Measurements from ENCODE around the gene FZD10. TPM values are rescaled to one million over a fixed set of nuclear protein-coding genes. Genes with fewer than 3 reads are reported as not detected.

The FZD10 gene
- total and polyA plus RNA-seq, 4 experiments from 2014 or later = not detected

GRCh38 chr12:130119241-130119861, 42.9 kb upstream of the FZD10 start:
- CTCF ChIA-PET (ENCODE audit: partially characterized antibody) = no interaction called here
- Histone ChIP-seq H3K36me3 (ENCODE audit: insufficient read depth, low read length) (no peaks in the 10 kb centered on the region), H3K9me3 (ENCODE audit: control insufficient read depth in 1 of 2, low read length in 2 of 2) (no peaks in the 10 kb centered on the region), H3K4me1 (ENCODE audit: insufficient read depth, low read length) (no peaks in the 10 kb centered on the region), H3K27me3 (ENCODE audit: insufficient read depth, low read length) (no peaks in the 10 kb centered on the region), H3K4me3 (ENCODE audit: low read length in 2 of 2) (no peak overlapping the region), H3K27ac (ENCODE audit: low read depth, low read length) (no peak overlapping the region)
- no peak overlapping the region for H3K4me3 Mint-ChIP-seq
- H3K27ac Mint-ChIP-seq = no peak overlapping the region
- DNase-seq = no peak
- POLR2A ChIA-PET (ENCODE audit: partially characterized antibody) = no interaction called here
- H3K27me3 Mint-ChIP-seq = no peaks in the 10 kb centered on the region
- intact Hi-C loops (cut with micrococcal nuclease) = no loop called here
- H3K36me3 Mint-ChIP-seq = no peaks in the 10 kb centered on the region
- peaks cover 0 to 8% (median 0%) of the 10 kb centered on the region in 8 donors for H3K9me3 Mint-ChIP-seq
- H3K4me1 Mint-ChIP-seq = no peaks in the 10 kb centered on the region

GRCh38 chr12:130120012-130120805, 42.1 kb upstream of the FZD10 start:
- no peaks in the 10 kb centered on the region for H3K4me1 Mint-ChIP-seq

DNA sequence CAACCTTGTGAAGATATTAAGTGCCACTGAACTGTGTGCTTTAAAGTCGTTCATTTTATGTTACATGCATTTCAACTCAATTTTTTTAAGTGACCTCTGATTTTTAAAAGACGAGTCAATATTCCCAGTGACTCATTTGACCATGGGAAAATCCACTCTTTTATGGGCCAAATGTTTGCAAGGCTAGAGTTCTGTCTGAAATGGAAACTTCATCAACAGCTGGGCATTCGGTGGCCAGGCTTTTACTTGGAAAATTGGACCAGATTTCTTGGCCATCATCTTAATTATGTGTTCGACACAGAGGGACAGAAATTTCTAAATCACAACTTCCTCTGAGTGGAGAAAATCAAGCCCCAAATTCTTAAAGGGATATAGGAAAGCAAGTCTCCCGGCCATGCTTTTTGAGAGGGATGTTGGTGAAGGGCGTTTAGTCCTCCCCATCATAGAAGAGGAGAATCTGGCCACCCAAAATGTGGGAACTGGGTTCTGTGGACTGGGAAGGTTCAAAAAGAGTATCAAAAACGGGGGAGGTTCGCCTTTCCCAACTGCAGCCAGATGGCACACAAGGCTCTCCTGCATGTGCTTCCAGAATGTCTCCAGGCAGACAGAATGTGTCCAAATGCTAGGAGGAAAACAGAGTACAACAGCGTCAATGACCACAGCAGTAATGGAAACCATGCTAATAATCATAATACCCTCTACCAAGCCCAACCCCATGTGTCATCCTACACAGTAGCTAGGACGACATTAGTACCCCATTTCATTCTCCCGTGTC, 40.9 kb upstream of the FZD10 start:
- POLR2A ChIA-PET (ENCODE audit: partially characterized antibody) = no interaction called here
- Mint-ChIP-seq H3K27me3 (no peaks in the 10 kb centered on the region), H3K27ac (no peak overlapping the region), H3K4me3 (no peak overlapping the region), H3K4me1 (no peaks in the 10 kb centered on the region), H3K9me3 (peaks cover 0 to 9% (median 0%) of the 10 kb centered on the region in 8 donors), H3K36me3 (no peaks in the 10 kb centered on the region)
- Histone ChIP-seq H3K27me3 (ENCODE audit: insufficient read depth, low read length) (no peaks in the 10 kb centered on the region), H3K36me3 (ENCODE audit: insufficient read depth, low read length) (no peaks in the 10 kb centered on the region), H3K9me3 (ENCODE audit: control insufficient read depth in 1 of 2, low read length in 2 of 2) (no peaks in the 10 kb centered on the region), H3K27ac (ENCODE audit: low read depth, low read length) (no peak overlapping the region), H3K4me1 (ENCODE audit: insufficient read depth, low read length) (no peaks in the 10 kb centered on the region), H3K4me3 (ENCODE audit: low read length in 2 of 2) (no peak overlapping the region)
- intact Hi-C loops (cut with micrococcal nuclease) = no loop called here
- CTCF ChIA-PET (ENCODE audit: partially characterized antibody) = no interaction called here
- no peak for DNase-seq

More at GRCh38 chr12:130120012-130120805, 42.1 kb upstream of the FZD10 start:
- no peak overlapping the region for H3K27ac ChIP-seq (ENCODE audit: low read depth, low read length)
- no peak overlapping the region for H3K27ac Mint-ChIP-seq
- no peaks in the 10 kb centered on the region for H3K9me3 ChIP-seq (ENCODE audit: control insufficient read depth in 1 of 2, low read length in 2 of 2)
- H3K4me3 Mint-ChIP-seq = no peak overlapping the region
- H3K36me3 Mint-ChIP-seq = no peaks in the 10 kb centered on the region
- CTCF ChIA-PET (ENCODE audit: partially characterized antibody) = interaction anchor here (0.6 kb wide), 1 partner anchor 84 kb away, joined by 3 read pairs; no protein-coding TSS in a partner anchor
- H3K9me3 Mint-ChIP-seq = peaks cover 0 to 8% (median 0%) of the 10 kb centered on the region in 8 donors
- DNase-seq = no peak
- POLR2A ChIA-PET (ENCODE audit: partially characterized antibody) = no interaction called here
- no peaks in the 10 kb centered on the region for H3K4me1 ChIP-seq (ENCODE audit: insufficient read depth, low read length)
- H3K27me3 Mint-ChIP-seq = no peaks in the 10 kb centered on the region
- H3K36me3 ChIP-seq (ENCODE audit: insufficient read depth, low read length) = no peaks in the 10 kb centered on the region
- no peak overlapping the region for H3K4me3 ChIP-seq (ENCODE audit: low read length in 2 of 2)
- H3K27me3 ChIP-seq (ENCODE audit: insufficient read depth, low read length) = no peaks in the 10 kb centered on the region
- intact Hi-C loops (cut with micrococcal nuclease) = no loop called here

GRCh38 chr12:130122356-130122755, 39.9 kb upstream of the FZD10 start:
- intact Hi-C loops (cut with micrococcal nuclease) = no loop called here
- DNase-seq = no peak
- no peaks in the 10 kb centered on the region for H3K27me3 ChIP-seq (ENCODE audit: insufficient read depth, low read length)
- POLR2A ChIA-PET (ENCODE audit: partially characterized antibody) = no interaction called here
- H3K27me3 Mint-ChIP-seq = no peaks in the 10 kb centered on the region
- no peaks in the 10 kb centered on the region for H3K4me1 ChIP-seq (ENCODE audit: insufficient read depth, low read length)
- H3K27ac ChIP-seq (ENCODE audit: low read depth, low read length) = no peak overlapping the region
- no peak overlapping the region for H3K4me3 Mint-ChIP-seq
- H3K36me3 Mint-ChIP-seq = no peaks in the 10 kb centered on the region
- H3K36me3 ChIP-seq (ENCODE audit: insufficient read depth, low read length) = no peaks in the 10 kb centered on the region
- H3K27ac Mint-ChIP-seq = no peak overlapping the region
- H3K4me1 Mint-ChIP-seq = no peaks in the 10 kb centered on the region
- no peak overlapping the region for H3K4me3 ChIP-seq (ENCODE audit: low read length in 2 of 2)
- H3K9me3 Mint-ChIP-seq = peaks cover 0 to 9% (median 0%) of the 10 kb centered on the region in 8 donors
- CTCF ChIA-PET (ENCODE audit: partially characterized antibody) = no interaction called here
- H3K9me3 ChIP-seq (ENCODE audit: control insufficient read depth in 1 of 2, low read length in 2 of 2) = no peaks in the 10 kb centered on the region

GRCh38 chr12:130124106-130124505, 38.2 kb upstream of the FZD10 start:
- Histone ChIP-seq H3K4me1 (ENCODE audit: insufficient read depth, low read length) (no peaks in the 10 kb centered on the region), H3K27me3 (ENCODE audit: insufficient read depth, low read length) (no peaks in the 10 kb centered on the region), H3K36me3 (ENCODE audit: insufficient read depth, low read length) (no peaks in the 10 kb centered on the region), H3K4me3 (ENCODE audit: low read length in 2 of 2) (no peak overlapping the region), H3K27ac (ENCODE audit: low read depth, low read length) (no peak overlapping the region), H3K9me3 (ENCODE audit: control insufficient read depth in 1 of 2, low read length in 2 of 2) (no peaks in the 10 kb centered on the region)
- H3K9me3 Mint-ChIP-seq = peaks cover 0 to 11% (median under 1%) of the 10 kb centered on the region in 8 donors
- H3K4me3 Mint-ChIP-seq = no peak overlapping the region
- no peak for DNase-seq
- H3K27me3 Mint-ChIP-seq = no peaks in the 10 kb centered on the region
- H3K4me1 Mint-ChIP-seq = no peaks in the 10 kb centered on the region
- ChIA-PET CTCF (ENCODE audit: partially characterized antibody) (interaction anchor here (0.6 kb wide), 1 partner anchor 1751 kb away, joined by 3 read pairs; no protein-coding TSS in a partner anchor), POLR2A (ENCODE audit: partially characterized antibody) (no interaction called here)
- H3K36me3 Mint-ChIP-seq = no peaks in the 10 kb centered on the region
- intact Hi-C loops (cut with micrococcal nuclease) = no loop called here
- H3K27ac Mint-ChIP-seq = no peak overlapping the region

- Mint-ChIP-seq H3K9me3 (peaks cover 0 to 13% (median 1%) of the 10 kb centered on the region in 8 donors), H3K27me3 (no peaks in the 10 kb centered on the region), H3K27ac (no peak overlapping the region), H3K4me1 (no peaks in the 10 kb centered on the region), H3K4me3 (no peak overlapping the region), H3K36me3 (no peaks in the 10 kb centered on the region)
- Histone ChIP-seq H3K4me3 (ENCODE audit: low read length in 2 of 2) (no peak overlapping the region), H3K27me3 (ENCODE audit: insufficient read depth, low read length) (no peaks in the 10 kb centered on the region), H3K36me3 (ENCODE audit: insufficient read depth, low read length) (no peaks in the 10 kb centered on the region), H3K9me3 (ENCODE audit: control insufficient read depth in 1 of 2, low read length in 2 of 2) (no peaks in the 10 kb centered on the region), H3K27ac (ENCODE audit: low read depth, low read length) (no peak overlapping the region), H3K4me1 (ENCODE audit: insufficient read depth, low read length) (no peaks in the 10 kb centered on the region)
- intact Hi-C loops (cut with micrococcal nuclease) = no loop called here
- CTCF ChIA-PET (ENCODE audit: partially characterized antibody) = no interaction called here
- POLR2A ChIA-PET (ENCODE audit: partially characterized antibody) = no interaction called here
- no peak for DNase-seq
Measured at GRCh38 chr12:130124605-130125244, 37.5 kb upstream of the FZD10 start.

DNA sequence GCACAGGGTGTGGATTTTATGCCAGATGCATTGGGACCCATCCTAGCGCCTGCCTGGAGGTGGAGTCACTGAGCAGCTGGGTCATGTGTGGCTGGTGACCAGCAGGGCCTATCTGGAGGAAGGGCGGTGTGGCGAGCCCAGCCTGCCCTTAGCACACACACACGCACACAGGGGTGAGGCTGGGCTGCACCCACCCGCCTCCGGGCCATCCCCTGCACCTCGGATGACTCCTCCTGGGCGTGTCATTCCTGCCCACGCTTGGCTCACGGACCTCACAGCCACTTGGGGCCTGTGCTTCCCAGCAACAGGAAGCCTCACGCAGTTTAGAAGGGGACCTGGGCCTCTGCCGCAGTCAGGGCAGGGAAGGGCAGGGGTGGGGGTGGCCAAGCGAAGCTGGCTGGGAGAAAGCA, 36.2 kb upstream of the FZD10 start:
- no peak overlapping the region for H3K27ac Mint-ChIP-seq
- no peaks in the 10 kb centered on the region for H3K27me3 Mint-ChIP-seq
- H3K4me1 Mint-ChIP-seq = no peaks in the 10 kb centered on the region
- no peaks in the 10 kb centered on the region for H3K4me1 ChIP-seq (ENCODE audit: insufficient read depth, low read length)
- H3K36me3 Mint-ChIP-seq = no peaks in the 10 kb centered on the region
- H3K9me3 Mint-ChIP-seq = peaks cover 0 to 12% (median 3%) of the 10 kb centered on the region in 8 donors
- no peak overlapping the region for H3K4me3 ChIP-seq (ENCODE audit: low read length in 2 of 2)
- no peak for DNase-seq
- ChIA-PET POLR2A (ENCODE audit: partially characterized antibody) (no interaction called here), CTCF (ENCODE audit: partially characterized antibody) (no interaction called here)
- intact Hi-C loops (cut with micrococcal nuclease) = no loop called here
- no peaks in the 10 kb centered on the region for H3K9me3 ChIP-seq (ENCODE audit: control insufficient read depth in 1 of 2, low read length in 2 of 2)
- H3K4me3 Mint-ChIP-seq = no peak overlapping the region
- H3K27ac ChIP-seq (ENCODE audit: low read depth, low read length) = no peak overlapping the region
- no peaks in the 10 kb centered on the region for H3K27me3 ChIP-seq (ENCODE audit: insufficient read depth, low read length)
- no peaks in the 10 kb centered on the region for H3K36me3 ChIP-seq (ENCODE audit: insufficient read depth, low read length)

Data from CD4-positive, alpha-beta memory T cell (primary cell).